Inflammatory macrophage (primary cell): ENCODE measurements around the gene STUM.
"Not testable (repeated sequence)": the region's sequence is repeated elsewhere in the genome, so short reads cannot be mapped to it uniquely, and the experiment has no call there.

Experiments used
- DNase-seq, 2 donors: peaks; one replicate each; pipeline ENCODE4 v3.0.0-alpha.2; 2020 to 2022

Gene STUM

DNA sequence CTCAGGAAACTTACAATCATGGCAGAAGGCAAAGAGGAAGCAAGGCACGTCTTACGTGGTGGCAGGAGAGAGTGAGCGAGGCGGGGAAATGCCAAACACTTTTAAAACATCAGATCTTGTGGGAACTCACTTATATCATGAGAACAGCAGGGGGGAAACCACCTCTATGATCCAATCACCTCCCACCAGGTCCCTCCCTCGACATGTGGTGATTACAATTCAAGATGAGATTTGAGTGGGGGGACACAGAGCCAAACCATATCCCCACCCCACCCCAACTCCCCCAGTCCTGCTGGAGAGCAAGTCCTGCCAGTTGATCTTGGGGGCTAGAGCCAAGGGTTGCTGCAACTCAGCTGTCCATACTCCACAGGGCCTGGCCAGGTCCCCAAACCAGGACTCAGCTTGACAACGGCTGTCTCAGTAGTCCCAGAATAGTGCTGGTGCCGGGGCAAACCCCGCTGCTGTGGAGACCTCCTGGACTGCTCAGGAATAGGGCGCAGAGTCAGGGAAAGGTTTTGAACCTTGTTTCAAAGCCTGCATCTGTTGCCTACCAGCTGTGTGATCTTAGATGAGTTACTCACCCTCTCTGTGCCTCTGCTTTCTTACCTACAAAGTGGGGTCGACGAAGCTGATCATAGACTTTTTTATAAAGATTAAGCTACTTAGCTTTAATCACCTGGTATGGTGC lies 79.5 kb downstream of the STUM start:
- DNase-seq, result peak; percentile 67 to 87

DNA sequence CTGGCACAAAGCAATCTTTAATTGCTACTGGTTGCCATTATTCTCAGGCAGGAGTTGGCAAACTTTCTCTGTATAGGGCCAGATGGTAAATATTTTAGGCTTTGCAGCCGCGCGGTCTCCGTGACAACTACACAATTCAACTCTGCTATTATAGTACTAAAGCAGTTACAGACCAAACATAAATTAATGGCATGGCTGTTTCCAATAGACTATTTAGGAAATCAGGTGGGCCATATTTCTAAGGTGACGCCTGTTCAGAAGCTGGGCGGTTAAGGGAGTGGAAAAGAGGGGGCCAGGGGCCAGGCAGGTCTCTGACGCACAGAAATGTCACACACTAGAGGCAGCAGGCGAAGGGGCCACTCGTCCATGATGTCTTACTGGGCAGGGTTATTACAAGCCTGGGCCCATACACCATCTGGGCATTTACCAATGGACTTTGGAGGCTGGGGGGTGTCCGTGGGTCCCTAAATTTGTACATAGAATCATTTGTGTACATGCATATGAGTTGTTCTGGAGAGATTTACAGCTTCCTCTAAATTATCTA lies 80.1 kb downstream of the STUM start:
- DNase-seq, result no peak

DNA sequence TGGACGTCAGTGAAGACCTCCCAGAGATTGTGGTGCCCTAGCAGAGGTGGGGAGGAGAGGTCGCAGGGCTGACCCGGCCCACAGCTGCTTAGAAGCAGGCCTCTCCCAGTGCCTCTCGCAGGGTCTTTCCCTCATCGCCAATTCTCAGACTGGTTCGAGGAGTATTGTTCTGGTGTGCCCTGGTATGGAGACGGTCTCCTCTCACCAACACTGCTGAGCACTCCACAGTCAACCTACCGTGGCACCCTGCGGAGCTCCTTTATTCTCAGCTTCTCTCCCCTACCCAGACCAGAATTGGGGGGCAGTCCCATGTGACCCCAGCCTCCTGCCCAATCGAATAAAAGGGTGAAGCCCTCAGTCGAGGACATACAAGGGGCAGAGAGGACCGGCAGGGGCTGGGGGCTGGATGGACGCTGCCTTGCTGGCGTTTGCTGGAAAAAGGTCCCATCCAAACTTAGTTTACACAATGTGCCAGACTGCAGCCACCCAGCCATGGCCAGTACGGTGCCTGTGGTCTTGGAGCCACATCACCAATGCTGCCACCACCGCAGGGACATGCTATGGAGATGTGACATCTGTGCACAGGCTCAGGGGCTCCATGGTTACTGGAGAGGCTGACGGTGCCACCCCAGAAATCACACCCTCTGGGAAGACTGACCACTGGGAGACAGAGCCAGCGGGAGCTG lies 80.8 kb downstream of the STUM start:
- DNase-seq, result no peak

DNA sequence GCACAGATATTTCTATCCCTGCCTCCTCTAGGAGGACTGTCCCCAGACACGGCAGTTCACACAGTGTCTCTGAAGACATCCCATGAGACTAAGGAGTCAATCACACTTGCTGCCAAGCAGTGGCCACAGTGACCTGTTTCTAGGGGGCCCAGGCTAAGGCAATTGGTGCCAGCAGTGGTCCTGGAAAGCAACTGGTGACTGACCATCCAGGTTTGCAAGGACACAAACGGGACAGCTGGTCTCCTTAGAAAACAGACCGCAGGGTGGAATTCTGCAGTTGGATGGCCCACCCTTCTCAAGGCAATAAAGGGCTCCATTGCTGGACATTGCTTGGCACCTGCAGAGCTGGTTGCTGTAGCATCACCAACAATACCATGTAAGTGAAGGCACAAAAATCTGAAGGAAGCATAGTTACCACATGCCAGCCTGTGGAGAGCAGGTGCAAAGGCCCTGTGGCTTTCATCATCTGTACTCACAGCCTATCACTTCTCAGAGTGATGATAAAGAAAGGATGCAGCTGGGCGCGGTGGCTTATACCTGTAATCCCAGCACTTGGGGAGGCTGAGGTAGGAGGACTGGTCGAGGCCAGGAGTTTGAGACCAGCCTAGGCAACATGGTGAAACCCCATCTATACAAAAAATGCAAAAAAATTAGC lies 81.5 kb downstream of the STUM start:
- no peak for DNase-seq

DNA sequence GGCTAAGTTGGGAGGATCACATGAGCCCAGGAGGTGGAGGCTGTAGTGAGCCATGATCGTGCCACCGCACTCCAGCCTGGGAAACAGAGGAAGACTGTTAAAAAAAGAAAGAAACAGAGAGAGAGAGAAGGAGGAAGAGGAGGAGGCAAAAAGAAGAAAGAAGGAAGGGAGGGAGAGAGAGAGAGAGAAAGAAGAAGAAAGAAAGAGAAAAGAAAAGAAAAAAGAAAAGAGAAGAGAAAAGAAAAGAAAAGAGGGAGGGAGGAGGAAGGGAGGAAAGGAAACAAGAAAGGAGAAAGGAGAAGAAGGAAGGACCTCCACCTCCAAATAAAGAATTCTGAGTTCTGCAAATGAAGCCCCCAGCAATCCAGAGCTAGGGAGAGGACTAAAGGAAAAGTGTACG lies 82.0 kb downstream of the STUM start:
- DNase-seq, result no peak

DNA sequence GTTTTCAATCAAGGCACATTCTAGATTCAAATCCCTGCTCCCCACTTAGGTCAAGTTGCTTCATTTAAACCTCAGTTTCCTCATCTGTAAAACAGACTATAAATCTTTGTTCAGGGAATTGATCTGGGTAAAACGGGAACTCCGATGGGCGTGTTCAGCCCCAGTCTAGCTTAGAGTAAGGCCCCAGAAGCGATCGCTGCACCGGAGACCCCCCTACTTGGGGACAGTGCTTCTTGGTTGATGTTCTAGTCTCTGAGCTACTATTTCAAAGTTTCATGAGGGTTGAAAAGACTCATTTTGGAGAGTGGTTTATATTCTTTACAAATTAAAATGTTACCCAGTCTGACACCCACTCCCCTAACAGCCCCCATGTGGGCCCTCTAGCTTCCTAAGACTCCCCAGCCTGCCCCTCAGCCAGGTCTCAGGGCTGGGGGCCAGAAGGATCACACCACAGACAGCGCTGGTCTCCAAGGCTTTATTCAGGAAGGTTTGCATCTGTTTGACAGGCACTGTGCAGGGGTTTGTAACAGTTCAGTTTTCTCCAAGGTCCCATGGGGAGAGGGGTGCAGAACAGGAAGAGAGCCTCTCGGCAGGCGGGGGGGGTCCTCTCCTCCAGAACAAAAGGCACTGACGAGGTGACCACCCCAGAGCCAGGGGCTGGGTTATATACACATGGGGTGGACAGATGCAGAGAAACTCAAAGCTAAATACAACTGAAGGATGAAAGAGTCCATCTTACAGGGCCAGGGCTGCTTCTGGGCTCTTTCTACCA lies 82.9 kb downstream of the STUM start:
- no peak for DNase-seq

DNA sequence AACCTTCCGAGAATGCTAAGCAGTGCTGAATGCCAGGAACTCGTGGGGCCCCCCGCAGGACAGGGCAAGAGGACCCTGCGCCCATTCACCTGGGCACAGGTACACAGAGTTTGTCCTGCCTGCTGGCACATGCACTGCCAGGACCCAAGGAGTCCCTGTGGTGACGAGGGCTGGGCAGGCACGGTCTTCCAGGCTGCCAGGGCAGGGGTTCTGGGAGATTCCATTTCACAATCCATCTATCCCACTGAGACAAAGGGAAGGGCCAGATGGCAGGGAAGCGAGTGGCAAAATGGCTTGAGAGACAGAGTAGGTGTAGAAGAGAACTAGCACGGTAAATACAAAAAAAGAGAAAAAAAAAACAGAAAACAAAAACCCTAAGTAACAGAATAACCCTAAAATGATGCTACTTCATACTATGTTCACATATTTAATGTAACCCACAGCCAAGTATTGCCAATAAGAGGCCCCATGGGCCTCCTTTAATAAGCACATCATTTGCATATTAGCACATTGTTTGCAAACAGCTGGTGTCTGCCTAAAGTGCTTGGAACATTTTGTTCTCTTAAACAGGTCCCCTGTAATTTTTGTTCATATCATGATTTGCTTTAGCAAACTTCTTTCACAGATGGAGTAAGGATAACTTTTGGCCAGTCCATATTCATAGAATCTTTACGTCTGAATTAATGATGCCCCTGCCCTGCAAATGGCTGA lies 83.8 kb downstream of the STUM start:
- no peak for DNase-seq

DNA sequence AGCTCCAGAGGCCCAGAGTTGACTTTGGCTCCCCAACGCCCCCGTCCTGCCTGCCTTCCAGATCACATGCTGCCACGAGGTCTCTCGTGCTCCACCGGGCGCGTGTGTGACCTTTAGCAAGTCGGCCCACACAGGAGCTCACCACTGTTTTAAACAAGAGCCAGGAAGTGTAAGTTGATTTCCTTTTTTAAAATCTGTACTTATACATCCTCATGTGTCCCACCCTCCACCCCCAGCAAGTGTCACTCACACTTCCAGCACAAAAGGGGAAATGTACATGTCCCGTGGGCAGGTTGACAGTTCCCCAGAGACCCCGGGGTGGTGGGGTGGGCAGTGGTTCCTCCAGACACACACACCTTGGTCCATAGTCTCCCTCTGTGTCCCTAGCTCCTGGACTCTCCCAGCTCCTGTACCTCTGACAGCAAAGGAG lies 84.4 kb downstream of the STUM start:
- DNase-seq, result peak; percentile 91 to 99

DNA sequence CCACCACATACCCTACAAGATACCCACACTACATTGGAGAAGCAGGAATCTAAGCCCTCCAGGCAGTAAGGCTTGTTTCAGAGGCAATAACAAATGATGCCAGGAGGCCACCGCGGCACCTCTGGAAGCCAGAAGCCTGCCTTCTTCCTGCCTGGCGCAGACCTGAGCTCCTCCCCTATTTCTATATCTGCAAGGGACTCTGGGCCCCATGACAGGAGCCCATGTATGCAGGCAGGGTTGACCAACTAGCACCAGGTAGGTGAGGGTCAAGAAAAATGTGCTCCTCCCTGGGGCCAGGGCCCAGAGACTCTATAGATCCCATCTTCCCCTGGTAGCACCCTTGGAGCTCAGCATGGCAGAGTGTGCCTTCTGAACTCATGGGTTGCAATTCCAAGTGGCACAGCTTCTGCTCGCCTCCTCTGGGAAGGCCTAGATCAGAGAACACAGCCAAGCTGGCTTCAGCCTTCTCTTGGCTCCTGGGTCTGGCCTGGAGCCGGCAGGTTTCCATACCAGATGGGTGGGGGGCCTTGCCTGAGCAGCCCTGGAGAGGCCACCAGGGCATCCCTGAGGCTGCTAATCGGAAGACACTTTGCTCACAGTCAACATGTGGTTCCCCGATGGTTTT lies 85.1 kb downstream of the STUM start:
- peak in 1 of 2 donors; percentile 22 for DNase-seq

DNA sequence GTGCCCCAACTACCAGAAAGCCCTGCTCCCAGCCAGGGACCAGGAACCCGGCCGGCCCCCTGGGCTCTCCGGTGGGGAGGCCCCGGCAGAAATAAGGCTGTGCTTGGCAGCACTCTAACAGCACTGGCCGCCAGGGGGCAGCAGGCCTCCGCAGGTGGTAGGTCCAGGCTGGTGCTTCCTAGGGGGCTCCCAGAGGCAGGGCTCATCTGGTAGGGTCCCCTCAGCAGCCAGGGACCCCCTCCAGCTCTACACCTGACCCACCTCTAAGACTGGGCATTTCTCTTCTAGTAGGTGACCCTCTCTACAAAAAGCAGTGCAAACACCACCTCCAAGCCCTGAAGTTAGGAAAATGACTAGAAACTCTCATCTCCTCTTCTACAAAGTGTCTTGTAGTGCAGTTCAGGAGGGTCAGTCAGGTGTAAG lies 85.6 kb downstream of the STUM start:
- peak; percentile 60 to 79 for DNase-seq

DNA sequence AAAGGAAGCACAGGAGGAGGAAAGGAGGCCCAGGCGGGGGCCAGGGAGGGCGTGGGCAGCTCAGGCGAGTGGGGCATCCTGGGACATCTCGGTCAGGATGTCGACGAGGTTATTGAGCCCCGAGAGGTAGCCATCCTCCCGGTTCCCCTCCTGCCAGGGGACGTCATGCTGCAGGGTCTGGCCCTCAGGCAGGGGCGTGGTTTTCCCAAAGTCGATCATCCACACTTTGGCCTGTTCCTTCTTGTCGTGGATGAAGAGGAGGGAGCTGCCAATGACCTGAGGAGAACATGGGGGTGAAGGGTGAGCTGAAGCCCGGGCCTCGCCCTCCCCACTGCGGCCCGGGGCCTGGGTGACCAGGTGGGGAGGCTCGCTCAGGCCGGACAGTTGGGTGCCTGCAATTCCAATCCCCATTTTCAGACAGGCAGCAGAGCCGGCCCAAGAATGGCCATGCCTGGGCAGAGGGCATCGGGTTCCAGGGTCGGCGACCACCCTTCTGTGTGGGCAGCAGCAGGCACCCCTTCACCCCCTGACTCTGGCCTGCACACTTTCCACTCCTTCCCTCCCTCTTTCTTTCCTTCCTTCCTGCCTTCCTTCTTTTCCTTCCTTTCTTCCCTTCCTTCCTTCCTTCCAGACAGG lies 86.2 kb downstream of the STUM start:
- no peak for DNase-seq

DNA sequence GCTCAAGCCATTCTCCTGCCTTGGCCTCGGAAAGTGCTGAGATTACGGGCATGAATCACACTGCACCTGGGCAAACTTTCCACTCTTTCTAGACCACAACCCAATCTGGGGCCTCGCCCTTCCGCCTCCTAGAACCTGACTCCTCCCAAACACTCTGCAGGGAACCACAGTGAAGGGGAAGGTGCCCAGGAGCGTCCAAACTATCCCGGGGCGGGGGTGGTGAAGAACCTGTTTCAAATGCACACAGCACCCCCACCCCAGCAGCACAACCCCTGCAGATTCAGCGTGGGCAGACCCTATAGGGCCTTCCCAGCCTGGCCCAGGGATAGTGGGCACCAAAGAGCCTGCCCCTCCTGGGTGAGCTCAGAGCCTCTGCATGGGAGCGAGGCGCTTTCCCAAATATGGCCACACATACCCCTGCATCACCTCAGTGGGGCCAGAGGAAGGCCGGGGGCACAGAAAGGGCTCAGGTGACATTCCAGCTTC lies 86.9 kb downstream of the STUM start:
- DNase-seq, result no peak

DNA sequence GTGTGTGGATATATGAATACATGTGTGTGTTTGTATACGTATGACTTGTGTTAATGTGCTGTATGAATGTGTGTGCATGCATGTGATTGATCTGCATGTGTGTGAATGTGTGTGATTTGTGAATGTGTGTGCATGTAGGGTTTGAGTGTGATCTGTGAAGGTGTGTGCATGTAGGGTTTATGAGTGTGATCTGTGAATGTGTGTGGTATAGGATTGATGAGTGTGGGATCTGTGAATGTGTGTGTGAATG lies 88.2 kb downstream of the STUM start:
- no peak for DNase-seq

DNA sequence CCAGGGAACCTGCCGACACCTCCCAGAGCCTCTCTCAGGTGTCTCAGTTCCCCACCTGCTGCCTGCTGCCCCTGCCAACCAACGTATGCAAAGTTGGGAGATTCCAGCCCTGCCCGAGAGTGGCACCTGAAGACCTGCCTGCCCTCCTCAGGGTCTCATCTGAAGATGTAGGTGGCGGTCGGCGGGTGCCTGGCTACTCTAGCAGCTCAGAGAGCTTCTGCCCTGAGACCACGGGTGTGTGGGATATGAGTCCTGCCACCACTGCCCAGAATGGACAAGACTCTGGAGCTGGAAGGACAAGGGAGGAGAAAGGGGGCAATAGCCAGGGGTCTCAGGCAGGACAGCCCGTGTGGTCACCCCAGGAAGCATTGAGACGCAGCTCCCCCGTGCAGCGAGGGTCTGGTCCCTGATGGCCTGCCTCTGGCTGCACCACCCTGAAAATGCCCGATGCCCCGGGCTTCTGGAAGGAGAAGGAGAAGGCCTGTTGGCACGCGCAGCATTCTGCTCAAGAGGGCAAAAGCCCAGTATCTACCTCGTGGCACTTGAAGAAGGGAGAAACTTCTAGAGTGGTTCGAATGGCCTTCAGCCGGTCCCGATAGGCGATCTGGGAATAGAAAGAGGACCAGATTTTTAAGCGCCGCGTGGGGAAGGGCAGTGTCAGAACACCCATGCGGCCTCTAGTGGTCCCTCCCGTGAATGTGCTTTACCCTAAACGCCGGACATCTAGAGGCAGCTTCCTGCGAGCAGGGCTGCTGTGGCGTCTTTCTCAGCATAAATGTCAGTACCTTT lies 88.8 kb downstream of the STUM start:
- DNase-seq, result no peak

DNA sequence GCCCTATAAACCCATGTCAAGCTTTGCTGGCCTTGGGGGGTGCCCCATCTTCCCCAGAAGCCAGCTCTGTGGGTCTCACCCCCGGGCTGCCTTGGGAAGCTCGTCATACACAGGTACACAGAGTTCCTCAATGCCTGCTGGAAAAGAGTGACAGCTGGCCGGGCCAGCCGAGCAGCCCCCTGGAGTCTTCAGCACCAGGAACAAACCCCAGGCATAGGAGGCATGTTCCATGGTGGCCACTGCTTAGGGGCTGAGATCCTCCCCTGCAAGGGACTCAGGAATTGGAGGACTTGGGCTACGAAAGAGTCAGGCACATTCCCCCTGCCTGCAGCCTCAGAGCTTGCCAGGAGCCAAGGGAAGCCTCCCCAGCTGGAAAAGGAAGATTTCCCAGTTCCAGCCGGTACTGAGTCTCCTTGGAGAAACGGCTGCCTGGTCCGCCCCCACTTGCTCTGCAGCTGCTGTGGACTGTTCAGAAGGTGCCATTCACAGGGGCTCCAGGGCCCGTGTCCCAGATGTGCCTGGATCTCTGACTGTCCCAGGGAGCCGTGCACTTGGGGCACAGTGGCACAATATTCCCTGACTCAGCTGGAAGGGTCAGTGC lies 89.5 kb downstream of the STUM start:
- no peak for DNase-seq

DNA sequence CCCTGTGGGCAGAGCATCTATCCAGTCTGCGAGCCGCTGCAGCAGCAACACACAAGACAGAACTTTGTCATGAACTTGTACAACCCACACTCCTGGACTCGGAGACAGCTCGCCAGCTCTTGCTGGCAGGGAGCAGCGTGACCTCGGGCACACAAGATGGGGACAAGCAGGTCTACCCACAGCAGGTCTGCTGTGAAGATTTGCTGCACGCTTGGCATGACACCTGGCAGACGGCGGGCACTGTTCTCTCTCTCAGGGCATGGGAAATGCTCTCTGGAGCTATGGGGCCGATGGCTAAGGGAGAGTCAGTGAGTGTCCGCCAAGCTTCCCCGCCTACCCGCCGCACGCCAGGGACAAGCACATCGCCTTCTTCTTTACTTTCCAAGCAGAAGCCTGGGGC lies 90.0 kb downstream of the STUM start:
- no peak for DNase-seq

DNA sequence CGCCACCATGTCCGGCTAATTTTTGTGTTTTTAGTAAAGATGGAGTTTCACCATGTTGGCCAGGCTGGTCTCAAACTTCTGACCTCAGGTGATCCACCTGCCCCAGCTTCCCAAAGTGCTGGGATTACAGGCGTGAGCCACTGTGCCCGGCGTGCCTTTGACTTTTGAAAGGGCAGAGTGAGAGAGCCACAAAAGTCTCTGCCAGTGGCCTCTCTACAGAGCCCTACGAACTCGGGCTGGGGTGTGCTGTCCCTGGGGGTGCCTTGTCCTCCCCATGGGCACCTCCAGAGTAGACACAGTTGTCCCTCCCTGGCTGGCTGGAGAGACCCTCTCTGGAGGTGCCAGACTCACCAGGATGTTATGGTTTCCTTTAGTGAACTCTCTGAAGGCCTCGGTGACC lies 90.6 kb downstream of the STUM start:
- DNase-seq, result not testable (repeated sequence)

DNA sequence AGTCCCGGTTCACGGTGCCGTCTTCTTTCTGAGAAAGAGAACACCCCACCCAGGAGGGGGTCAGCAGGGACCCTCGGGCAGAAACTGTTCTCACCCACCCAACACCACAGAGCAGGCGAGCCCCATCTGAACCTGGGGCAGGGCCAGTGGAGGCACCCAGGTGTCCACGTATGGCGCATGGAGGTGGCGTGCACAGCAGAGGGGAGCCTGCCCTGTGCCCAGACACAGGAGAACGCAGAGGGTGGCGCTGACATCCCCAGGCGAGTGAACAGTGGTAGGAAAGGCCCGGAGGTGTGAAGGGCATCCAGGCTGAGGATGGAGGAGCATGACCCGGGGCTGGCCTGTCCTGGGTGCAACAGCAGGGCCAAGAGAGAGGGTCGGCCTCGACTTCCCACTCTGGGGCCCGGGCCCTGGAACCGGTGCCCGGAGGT lies 91.1 kb downstream of the STUM start:
- no peak for DNase-seq

DNA sequence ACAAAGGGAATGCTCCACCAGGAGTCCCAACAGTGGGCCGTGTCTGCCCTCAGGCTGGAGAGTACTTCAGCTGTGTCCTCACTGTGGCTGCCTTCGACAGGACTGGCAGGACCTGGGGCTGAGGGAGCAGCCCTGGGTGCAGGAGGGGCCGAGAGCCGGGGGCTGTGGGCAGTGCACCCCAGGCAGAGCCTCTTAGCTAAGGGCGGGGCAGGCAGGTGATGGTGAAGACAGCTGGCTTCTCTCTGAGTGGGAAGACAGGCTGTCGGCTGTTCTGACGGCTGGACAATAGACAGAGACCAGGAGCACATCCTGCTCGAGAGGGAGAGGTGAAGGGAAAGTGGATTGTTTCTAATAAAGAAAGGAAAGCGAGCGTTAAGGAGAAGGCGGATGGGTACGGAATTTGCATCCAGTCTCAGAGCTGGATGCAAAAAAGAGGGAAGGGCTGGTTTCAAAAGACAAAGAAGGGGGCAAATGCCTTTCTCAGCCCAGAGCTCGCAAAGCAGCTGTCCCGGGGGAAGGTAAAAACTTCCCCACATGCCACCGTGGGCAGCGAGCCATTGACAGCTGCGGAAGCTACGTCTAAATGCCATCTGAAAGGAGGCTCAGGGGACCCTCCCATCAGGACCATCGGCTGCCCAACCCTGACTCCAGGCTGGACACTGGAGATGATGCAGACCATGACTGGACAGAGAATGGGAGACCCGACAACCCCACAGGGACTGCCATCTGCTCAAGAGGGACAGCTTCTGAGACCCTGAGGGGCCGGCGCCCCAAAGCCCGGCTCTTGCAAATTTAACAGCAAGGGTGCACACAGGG lies 92.0 kb downstream of the STUM start:
- DNase-seq, result no peak
